ENCODE results near the gene DVL2. TPM values are rescaled to one million over a fixed set of nuclear protein-coding genes. Genes with fewer than 3 reads are reported as not detected.

DVL2 gene
- total and polyA plus RNA-seq, 2 of the 13 experiments (the other 11 are each of a cell fraction or from before 2014, with no cell fraction given) = 5.7 to 38.2 TPM

DNA sequence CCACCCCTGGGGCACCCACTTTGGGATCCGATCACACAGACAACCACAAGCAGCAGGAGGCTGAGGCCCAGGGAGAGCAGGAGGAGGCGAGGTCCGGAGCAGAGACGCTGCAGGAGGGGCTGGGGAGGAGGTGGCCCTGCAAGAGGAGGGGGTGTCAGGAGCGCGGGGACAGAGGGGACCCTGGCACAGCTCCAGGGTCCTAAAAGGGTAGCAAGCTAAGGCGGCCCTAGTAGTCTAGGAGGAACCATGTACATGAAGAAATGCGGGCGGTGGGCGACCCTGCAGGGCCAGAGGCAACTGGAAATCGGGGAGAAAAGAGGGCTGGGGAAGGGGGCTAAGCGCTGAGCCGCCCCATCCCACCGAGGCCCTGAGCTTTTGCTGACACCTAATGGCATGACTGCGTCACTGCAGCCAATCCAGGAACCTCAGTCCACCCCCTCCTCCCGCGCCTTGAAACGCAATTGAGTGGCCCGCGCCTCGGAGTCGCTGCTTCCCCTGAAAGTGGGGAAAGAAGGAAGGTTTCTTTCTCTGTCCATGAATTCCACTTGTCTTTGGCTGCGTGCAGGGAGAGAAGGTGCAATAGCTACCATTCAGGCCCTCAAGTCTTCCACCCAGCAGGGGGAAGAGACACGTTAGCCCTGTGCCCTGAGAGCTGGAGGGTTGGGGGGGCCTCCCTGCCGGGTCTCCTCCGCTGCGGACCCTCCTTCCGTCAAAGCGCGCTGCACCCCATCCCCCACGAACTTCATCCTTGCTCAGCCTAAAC is 56.9 kb downstream of the DVL2 start (continued):
- TF ChIP-seq ZFP82 (CRISPR knock-in tag; IDR thresholded peaks at IDR 0.05; ENCODE audit: borderline replicate concordance) (peak; percentile 88; the same call in 1 of the 2 replicates), PHF5A (CRISPR knock-in tag; IDR thresholded peaks at IDR 0.05; ENCODE audit: low read depth, unreplicated experiment) (peak; percentile 25), ZNF850 (CRISPR knock-in tag; conservative IDR thresholded peaks at IDR 0.05) (0 out of 2 replicates have a peak, but pooled peaks have one; percentile 73), CSRNP2 (CRISPR knock-in tag; conservative IDR thresholded peaks at IDR 0.05; ENCODE audit: low read depth) (no peak), SOX6 (IDR thresholded peaks at IDR 0.05) (no peak), SOX6 (CRISPR knock-in tag; IDR thresholded peaks at IDR 0.05) (peak; percentile 21; the same call in 1 of the 2 replicates), LCORL (IDR thresholded peaks at IDR 0.05) (no peak), LCORL (CRISPR knock-in tag; IDR thresholded peaks at IDR 0.05) (no peak), GABPA (IDR thresholded peaks at IDR 0.05; ENCODE audit: low read depth, low read length) (no peak), GABPA (CRISPR knock-in tag; IDR thresholded peaks at IDR 0.05; ENCODE audit: low read depth) (0 out of 2 replicates have a peak, but pooled peaks have one; percentile 17), MTA3 (CRISPR knock-in tag; IDR thresholded peaks at IDR 0.05) (no peak), ARNTL (CRISPR knock-in tag; IDR thresholded peaks at IDR 0.05) (0 out of 2 replicates have a peak, but pooled peaks have one; percentile 51), YEATS4 (CRISPR knock-in tag; IDR thresholded peaks at IDR 0.05; ENCODE audit: borderline replicate concordance) (no peak), ZNF740 (CRISPR knock-in tag; IDR thresholded peaks at IDR 0.05) (peak; percentile 66; the same call in 1 of the 2 replicates), ZNF563 (CRISPR knock-in tag; IDR thresholded peaks at IDR 0.05) (0 out of 2 replicates have a peak, but pooled peaks have one; percentile 43), ZNF589 (CRISPR knock-in tag; conservative IDR thresholded peaks at IDR 0.05) (no peak), HDAC1 (CRISPR knock-in tag; IDR thresholded peaks at IDR 0.05) (peak; percentile 56; the same call in 1 of the 2 replicates), ZNF543 (CRISPR knock-in tag; IDR thresholded peaks at IDR 0.05) (0 out of 2 replicates have a peak, but pooled peaks have one; percentile 43), HMGA1 (CRISPR knock-in tag; conservative IDR thresholded peaks at IDR 0.05) (no peak)
- TF ChIP-seq, protein P1, sequence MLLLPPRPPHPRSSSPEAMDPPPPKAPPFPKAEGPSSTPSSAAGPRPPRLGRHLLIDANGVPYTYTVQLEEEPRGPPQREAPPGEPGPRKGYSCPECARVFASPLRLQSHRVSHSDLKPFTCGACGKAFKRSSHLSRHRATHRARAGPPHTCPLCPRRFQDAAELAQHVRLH (CRISPR knock-in tag; IDR thresholded peaks at IDR 0.05; ENCODE audit: borderline replicate concordance, low read depth) = 0 out of 2 replicates have a peak, but pooled peaks have one; percentile 50
- TF ChIP-seq, protein P2, sequence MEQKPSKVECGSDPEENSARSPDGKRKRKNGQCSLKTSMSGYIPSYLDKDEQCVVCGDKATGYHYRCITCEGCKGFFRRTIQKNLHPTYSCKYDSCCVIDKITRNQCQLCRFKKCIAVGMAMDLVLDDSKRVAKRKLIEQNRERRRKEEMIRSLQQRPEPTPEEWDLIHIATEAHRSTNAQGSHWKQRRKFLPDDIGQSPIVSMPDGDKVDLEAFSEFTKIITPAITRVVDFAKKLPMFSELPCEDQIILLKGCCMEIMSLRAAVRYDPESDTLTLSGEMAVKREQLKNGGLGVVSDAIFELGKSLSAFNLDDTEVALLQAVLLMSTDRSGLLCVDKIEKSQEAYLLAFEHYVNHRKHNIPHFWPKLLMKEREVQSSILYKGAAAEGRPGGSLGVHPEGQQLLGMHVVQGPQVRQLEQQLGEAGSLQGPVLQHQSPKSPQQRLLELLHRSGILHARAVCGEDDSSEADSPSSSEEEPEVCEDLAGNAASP (CRISPR knock-in tag; IDR thresholded peaks at IDR 0.05; ENCODE audit: borderline replicate concordance) = 0 out of 2 replicates have a peak, but pooled peaks have one; percentile 13

Data from HepG2 (cell line).